K562 (cell line): ENCODE measurements around the gene BTBD18. TPM values are rescaled to one million over a fixed set of nuclear protein-coding genes. Genes with fewer than 3 reads are reported as not detected.

Experiments used
- CBFB ChIP-seq: sonication (generic); formaldehyde crosslinking; IDR thresholded peaks from 2 replicates; pipeline ENCODE4 v1.4.0; 2020; ENCODE audit warnings: mild to moderate bottlenecking, missing genetic modification reagents
- ETV6 ChIP-seq, 3 experiments: fragments of 150-350 bp in 1 of 3; sonication (generic) in 1 of 3; formaldehyde crosslinking in 1 of 3; IDR thresholded peaks; 2 replicates each; pipeline versions ENCODE4 v1.6.1 to v1.8.0; 2014 to 2022; ENCODE audit warnings: borderline replicate concordance in 2 of 3, low read depth in 2 of 3, antibody characterized with exemption in 1 of 3, low read length in 1 of 3, mild to moderate bottlenecking in 1 of 3, missing genetic modification reagents in 1 of 3
- NR2F6 ChIP-seq: fragments of 450-650 bp; formaldehyde crosslinking; IDR thresholded peaks from 2 replicates; pipeline ENCODE4 v1.4.0; 2020; ENCODE audit warnings: mild to moderate bottlenecking
- POLR2G ChIP-seq: fragments of 200-400 bp; formaldehyde crosslinking; IDR thresholded peaks from 2 replicates; pipeline ENCODE4 v1.6.1; 2017; ENCODE audit warnings: low read depth, mild to moderate bottlenecking, antibody characterized with exemption, low read length, moderate library complexity
- PRPF4 ChIP-seq: fragments of 200-400 bp; formaldehyde crosslinking; IDR thresholded peaks from one replicate; pipeline ENCODE4 v1.6.1; 2017; ENCODE audit warnings: low read length, low read depth, mild to moderate bottlenecking; ENCODE audit not compliant: insufficient read depth, poor library complexity, severe bottlenecking
- ZEB2 ChIP-seq: fragments of 450-650 bp; IDR thresholded peaks from 2 replicates; pipeline ENCODE4 v1.6.1; 2016
- polyA plus RNA-seq, 8 experiments: library from polyadenylated mRNA; depleted of rRNA in 4 of 8; stranded (reverse) in 5 of 8; unstranded in 3 of 8; fragments of >200 nt; fragmentation: Nextera tagmentation in 2 of 8; fragmentation: Illumina TruSeq in 1 of 8; extraction: Ambion mirVana in 2 of 8; extraction: Trizol in 1 of 8; gene quantifications; 2 replicates each; pipeline versions ENCODE4 v1.2.1 to v1.2.3, GENCODE V29; 2011 to 2014; ENCODE audit warnings: inconsistent platforms in 1 of 8, missing spikeins in 1 of 8
- total RNA-seq, 7 experiments: library from RNA; depleted of rRNA in 6 of 7; stranded (reverse); fragments of >200 nt in 6 of 7; fragmentation: Illumina TruSeq in 2 of 7; extraction: Trizol in 2 of 7; gene quantifications; 2 replicates each; pipeline versions ENCODE4 v1.2.1 to v1.2.3, GENCODE V29; 2011 to 2021; ENCODE audit warnings: low replicate concordance in 1 of 7
- TF ChIP-seq, protein P1 (sequence below): fragments of 200-400 bp; formaldehyde crosslinking; IDR thresholded peaks from 2 replicates; pipeline ENCODE4 v1.6.1; 2017; ENCODE audit warnings: mild to moderate bottlenecking, low read depth, low read length, moderate library complexity
- TF ChIP-seq, protein P2 (sequence below): fragments of 250-450 bp; sonication (Bioruptor Pico); IDR thresholded peaks from 2 replicates; pipeline ENCODE4 v1.4.0; 2020; ENCODE audit warnings: mild to moderate bottlenecking, moderate library complexity
- TF ChIP-seq, protein P3 (sequence below): fragments of 250-450 bp; sonication (Bioruptor Pico); IDR thresholded peaks from 2 replicates; pipeline ENCODE4 v1.4.0; 2020
- TF ChIP-seq, protein P4 (sequence below): sonication (generic); formaldehyde crosslinking; IDR thresholded peaks from 2 replicates; pipeline ENCODE4 v1.8.1; 2022; ENCODE audit warnings: missing genetic modification reagents

The BTBD18 gene
- total and polyA plus RNA-seq, 9 of the 15 experiments (the other 6 are each of a cell fraction or from before 2014, with no cell fraction given): 0.06 TPM; not detected in 8

DNA sequence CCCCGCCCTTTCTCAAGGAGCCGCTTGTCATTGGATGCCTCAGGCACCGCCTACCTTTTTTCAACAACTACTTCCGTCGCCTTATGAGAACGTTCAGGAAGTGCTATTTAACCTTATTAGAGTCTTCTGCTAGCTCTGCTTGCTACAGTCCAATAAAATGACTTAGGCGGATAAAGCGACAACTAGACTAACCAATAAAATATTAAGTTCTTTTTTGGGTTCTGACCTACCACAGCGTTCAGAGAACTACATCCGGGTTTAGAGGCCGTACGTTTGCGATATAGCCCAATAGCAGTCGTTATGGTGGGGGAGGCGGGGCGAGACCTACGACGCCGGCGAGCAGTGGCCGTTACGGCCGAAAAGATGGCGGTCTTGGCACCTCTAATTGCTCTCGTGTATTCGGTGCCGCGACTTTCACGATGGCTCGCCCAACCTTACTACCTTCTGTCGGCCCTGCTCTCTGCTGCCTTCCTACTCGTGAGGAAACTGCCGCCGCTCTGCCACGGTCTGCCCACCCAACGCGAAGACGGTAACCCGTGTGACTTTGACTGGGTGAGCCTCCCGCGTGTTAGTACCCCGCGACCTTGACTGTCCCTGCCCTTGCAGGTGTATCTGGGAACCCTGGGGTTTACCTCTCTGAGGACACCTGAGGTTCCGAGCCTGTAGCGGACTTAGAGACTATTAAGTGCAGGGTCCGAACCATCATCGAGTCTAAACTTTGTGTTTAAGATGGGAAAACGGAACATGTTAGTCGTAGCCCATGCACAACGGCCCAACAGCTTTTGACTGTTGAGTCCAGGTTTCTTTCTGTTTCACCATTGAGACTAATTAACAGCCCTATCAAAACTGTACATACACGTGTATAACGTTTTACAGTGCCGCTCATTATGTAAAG is 39.1 kb downstream of the BTBD18 start, which contains the start of gene TMX2 (continued):
- TF ChIP-seq, protein P1, sequence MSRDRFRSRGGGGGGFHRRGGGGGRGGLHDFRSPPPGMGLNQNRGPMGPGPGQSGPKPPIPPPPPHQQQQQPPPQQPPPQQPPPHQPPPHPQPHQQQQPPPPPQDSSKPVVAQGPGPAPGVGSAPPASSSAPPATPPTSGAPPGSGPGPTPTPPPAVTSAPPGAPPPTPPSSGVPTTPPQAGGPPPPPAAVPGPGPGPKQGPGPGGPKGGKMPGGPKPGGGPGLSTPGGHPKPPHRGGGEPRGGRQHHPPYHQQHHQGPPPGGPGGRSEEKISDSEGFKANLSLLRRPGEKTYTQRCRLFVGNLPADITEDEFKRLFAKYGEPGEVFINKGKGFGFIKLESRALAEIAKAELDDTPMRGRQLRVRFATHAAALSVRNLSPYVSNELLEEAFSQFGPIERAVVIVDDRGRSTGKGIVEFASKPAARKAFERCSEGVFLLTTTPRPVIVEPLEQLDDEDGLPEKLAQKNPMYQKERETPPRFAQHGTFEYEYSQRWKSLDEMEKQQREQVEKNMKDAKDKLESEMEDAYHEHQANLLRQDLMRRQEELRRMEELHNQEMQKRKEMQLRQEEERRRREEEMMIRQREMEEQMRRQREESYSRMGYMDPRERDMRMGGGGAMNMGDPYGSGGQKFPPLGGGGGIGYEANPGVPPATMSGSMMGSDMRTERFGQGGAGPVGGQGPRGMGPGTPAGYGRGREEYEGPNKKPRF: no peak
- TF ChIP-seq, protein P2, sequence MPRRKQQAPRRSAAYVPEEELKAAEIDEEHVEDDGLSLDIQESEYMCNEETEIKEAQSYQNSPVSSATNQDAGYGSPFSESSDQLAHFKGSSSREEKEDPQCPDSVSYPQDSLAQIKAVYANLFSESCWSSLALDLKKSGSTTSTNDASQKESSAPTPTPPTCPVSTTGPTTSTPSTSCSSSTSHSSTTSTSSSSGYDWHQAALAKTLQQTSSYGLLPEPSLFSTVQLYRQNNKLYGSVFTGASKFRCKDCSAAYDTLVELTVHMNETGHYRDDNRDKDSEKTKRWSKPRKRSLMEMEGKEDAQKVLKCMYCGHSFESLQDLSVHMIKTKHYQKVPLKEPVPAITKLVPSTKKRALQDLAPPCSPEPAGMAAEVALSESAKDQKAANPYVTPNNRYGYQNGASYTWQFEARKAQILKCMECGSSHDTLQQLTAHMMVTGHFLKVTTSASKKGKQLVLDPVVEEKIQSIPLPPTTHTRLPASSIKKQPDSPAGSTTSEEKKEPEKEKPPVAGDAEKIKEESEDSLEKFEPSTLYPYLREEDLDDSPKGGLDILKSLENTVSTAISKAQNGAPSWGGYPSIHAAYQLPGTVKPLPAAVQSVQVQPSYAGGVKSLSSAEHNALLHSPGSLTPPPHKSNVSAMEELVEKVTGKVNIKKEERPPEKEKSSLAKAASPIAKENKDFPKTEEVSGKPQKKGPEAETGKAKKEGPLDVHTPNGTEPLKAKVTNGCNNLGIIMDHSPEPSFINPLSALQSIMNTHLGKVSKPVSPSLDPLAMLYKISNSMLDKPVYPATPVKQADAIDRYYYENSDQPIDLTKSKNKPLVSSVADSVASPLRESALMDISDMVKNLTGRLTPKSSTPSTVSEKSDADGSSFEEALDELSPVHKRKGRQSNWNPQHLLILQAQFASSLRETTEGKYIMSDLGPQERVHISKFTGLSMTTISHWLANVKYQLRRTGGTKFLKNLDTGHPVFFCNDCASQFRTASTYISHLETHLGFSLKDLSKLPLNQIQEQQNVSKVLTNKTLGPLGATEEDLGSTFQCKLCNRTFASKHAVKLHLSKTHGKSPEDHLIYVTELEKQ (CRISPR knock-in tag): no peak
- TF ChIP-seq, protein P3, sequence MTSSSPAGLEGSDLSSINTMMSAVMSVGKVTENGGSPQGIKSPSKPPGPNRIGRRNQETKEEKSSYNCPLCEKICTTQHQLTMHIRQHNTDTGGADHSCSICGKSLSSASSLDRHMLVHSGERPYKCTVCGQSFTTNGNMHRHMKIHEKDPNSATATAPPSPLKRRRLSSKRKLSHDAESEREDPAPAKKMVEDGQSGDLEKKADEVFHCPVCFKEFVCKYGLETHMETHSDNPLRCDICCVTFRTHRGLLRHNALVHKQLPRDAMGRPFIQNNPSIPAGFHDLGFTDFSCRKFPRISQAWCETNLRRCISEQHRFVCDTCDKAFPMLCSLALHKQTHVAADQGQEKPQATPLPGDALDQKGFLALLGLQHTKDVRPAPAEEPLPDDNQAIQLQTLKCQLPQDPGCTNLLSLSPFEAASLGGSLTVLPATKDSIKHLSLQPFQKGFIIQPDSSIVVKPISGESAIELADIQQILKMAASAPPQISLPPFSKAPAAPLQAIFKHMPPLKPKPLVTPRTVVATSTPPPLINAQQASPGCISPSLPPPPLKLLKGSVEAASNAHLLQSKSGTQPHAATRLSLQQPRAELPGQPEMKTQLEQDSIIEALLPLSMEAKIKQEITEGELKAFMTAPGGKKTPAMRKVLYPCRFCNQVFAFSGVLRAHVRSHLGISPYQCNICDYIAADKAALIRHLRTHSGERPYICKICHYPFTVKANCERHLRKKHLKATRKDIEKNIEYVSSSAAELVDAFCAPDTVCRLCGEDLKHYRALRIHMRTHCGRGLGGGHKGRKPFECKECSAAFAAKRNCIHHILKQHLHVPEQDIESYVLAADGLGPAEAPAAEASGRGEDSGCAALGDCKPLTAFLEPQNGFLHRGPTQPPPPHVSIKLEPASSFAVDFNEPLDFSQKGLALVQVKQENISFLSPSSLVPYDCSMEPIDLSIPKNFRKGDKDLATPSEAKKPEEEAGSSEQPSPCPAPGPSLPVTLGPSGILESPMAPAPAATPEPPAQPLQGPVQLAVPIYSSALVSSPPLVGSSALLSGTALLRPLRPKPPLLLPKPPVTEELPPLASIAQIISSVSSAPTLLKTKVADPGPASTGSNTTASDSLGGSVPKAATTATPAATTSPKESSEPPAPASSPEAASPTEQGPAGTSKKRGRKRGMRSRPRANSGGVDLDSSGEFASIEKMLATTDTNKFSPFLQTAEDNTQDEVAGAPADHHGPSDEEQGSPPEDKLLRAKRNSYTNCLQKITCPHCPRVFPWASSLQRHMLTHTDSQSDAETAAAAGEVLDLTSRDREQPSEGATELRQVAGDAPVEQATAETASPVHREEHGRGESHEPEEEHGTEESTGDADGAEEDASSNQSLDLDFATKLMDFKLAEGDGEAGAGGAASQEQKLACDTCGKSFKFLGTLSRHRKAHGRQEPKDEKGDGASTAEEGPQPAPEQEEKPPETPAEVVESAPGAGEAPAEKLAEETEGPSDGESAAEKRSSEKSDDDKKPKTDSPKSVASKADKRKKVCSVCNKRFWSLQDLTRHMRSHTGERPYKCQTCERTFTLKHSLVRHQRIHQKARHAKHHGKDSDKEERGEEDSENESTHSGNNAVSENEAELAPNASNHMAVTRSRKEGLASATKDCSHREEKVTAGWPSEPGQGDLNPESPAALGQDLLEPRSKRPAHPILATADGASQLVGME (CRISPR knock-in tag): no peak
- TF ChIP-seq, protein P4, sequence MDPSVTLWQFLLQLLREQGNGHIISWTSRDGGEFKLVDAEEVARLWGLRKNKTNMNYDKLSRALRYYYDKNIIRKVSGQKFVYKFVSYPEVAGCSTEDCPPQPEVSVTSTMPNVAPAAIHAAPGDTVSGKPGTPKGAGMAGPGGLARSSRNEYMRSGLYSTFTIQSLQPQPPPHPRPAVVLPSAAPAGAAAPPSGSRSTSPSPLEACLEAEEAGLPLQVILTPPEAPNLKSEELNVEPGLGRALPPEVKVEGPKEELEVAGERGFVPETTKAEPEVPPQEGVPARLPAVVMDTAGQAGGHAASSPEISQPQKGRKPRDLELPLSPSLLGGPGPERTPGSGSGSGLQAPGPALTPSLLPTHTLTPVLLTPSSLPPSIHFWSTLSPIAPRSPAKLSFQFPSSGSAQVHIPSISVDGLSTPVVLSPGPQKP: no peak
- TF ChIP-seq ETV6 (IDR thresholded peaks at IDR 0.05; ENCODE audit: borderline replicate concordance in 1 of 2, low read depth in 2 of 2, low read length in 1 of 2): no peak
- TF ChIP-seq ETV6 (CRISPR knock-in tag; IDR thresholded peaks at IDR 0.05; ENCODE audit: borderline replicate concordance): 0 out of 2 replicates have a peak, but pooled peaks have one; percentile 57
- TF ChIP-seq CBFB (CRISPR knock-in tag): peak; percentile 81; the same call in 1 of the 2 replicates
- no peak for TF ChIP-seq NR2F6 (CRISPR knock-in tag)
- peak; percentile 85 for TF ChIP-seq POLR2G
- no peak for TF ChIP-seq ZEB2
- TF ChIP-seq PRPF4: no peak
